ENCODE data around the gene EVX2. TPM values are rescaled to one million over a fixed set of nuclear protein-coding genes. Genes with fewer than 3 reads are reported as not detected.

Gene EVX2
- total RNA-seq, 2 donors from 2014 or later = not detected

DNA sequence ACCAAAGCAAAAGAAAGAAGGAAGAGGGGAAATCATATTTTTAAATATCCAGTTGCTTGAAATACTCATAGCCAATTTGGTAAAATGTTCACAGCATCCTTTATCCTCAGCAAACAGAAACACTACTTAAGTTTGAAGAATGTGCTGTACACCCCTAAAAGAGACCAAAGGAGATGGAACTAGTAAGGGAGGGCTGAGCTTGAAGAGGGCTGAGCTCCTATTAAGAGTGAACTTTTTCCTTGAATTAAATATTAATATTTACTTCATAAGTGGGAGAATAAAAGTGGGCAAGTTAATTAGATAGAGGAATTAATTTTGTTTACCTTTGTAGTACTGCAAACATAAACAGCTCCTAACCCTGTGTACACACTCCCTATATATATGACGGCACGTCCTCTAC, 7.0 kb downstream of the EVX2 start:
- Histone ChIP-seq H3K4me3 (no peak overlapping the region), H3K27ac (no peak overlapping the region), H3K9me3 (peaks cover 0 to 6% of the 10 kb centered on the region in 2 donors), H3K27me3 (peaks cover 74 to 87% of the 10 kb centered on the region in 2 donors), H3K4me1 (peaks cover 0 to 18% of the 10 kb centered on the region in 2 donors), H3K36me3 (no peaks in the 10 kb centered on the region)
- TF ChIP-seq CTCF (IDR thresholded peaks at IDR 0.05) = no peak
- DNase-seq (ENCODE audit: low spot score) = no peak

DNA sequence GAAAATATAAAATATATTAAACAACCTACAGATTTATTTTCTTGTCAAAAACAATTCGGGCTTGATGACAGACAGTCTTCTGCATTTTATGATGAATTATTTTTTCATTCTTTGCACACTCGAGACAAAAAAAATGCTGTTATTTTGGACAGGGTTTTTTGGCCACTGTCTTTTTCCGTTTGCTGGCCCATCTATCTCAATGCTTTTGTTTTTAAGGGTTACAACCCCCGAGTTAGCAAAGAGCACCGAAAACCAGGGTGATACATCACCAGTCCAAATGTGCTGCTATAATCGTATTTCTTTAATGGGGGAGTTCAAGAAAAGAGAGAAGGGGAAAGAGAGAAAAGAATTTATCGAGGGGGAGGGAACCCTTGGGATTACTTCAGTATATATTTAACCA, 7.7 kb downstream of the EVX2 start:
- Histone ChIP-seq H3K4me1 (peaks cover 0 to 18% of the 10 kb centered on the region in 2 donors), H3K27me3 (peaks cover 67 to 82% of the 10 kb centered on the region in 2 donors)
- TF ChIP-seq CTCF (IDR thresholded peaks at IDR 0.05) = no peak

GRCh38 chr2:176075481-176075880, 8.3 kb downstream of the EVX2 start:
- DNase-seq (ENCODE audit: low spot score) = no peak
- no peak overlapping the region for H3K4me3 ChIP-seq
- no peak overlapping the region for H3K27ac ChIP-seq
- no peaks in the 10 kb centered on the region for H3K36me3 ChIP-seq
- peaks cover 0 to 6% of the 10 kb centered on the region in 2 donors for H3K9me3 ChIP-seq
- TF ChIP-seq CTCF (IDR thresholded peaks at IDR 0.05) = no peak
- H3K27me3 ChIP-seq = peaks cover 61 to 77% of the 10 kb centered on the region in 2 donors
- H3K4me1 ChIP-seq = peaks cover 0 to 14% of the 10 kb centered on the region in 2 donors

More for the DNA sequence above, 7.7 kb downstream of the EVX2 start:
- peaks cover 0 to 6% of the 10 kb centered on the region in 2 donors for H3K9me3 ChIP-seq
- DNase-seq (ENCODE audit: low spot score) = no peak
- H3K36me3 ChIP-seq = no peaks in the 10 kb centered on the region
- H3K4me3 ChIP-seq = no peak overlapping the region
- H3K27ac ChIP-seq = no peak overlapping the region

DNA sequence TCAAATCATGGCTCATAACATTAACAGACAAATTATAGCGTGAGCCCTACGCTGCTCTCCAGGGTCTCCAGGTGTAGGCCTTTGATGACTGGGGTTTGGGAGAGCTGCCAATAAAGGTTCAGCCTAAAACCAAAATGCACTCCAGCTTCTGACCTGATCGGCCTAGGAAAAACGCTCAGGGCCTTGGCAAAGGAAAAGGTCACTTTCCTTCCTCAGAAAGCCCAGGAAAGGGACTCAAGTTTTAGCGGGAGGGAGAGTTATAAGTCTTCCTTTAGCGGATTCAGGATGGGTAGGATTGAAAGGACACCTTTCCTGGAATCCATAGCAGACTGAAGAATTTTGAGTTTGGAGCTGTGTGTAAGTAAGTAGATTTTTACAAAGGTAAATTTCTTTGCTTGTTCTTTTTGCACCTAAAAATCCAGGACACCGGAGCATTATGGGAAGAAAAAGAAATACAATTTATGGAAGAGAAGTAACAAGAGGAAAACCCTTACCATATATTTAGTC, 8.8 kb downstream of the EVX2 start:
- H3K4me3 ChIP-seq = no peak overlapping the region
- no peak for DNase-seq (ENCODE audit: low spot score)
- H3K27ac ChIP-seq = no peak overlapping the region
- no peak for TF ChIP-seq CTCF (IDR thresholded peaks at IDR 0.05)
- H3K36me3 ChIP-seq = no peaks in the 10 kb centered on the region
- peaks cover 60 to 75% of the 10 kb centered on the region in 2 donors for H3K27me3 ChIP-seq
- H3K4me1 ChIP-seq = peaks cover 0 to 11% of the 10 kb centered on the region in 2 donors
- peaks cover 0 to 6% of the 10 kb centered on the region in 2 donors for H3K9me3 ChIP-seq

DNA sequence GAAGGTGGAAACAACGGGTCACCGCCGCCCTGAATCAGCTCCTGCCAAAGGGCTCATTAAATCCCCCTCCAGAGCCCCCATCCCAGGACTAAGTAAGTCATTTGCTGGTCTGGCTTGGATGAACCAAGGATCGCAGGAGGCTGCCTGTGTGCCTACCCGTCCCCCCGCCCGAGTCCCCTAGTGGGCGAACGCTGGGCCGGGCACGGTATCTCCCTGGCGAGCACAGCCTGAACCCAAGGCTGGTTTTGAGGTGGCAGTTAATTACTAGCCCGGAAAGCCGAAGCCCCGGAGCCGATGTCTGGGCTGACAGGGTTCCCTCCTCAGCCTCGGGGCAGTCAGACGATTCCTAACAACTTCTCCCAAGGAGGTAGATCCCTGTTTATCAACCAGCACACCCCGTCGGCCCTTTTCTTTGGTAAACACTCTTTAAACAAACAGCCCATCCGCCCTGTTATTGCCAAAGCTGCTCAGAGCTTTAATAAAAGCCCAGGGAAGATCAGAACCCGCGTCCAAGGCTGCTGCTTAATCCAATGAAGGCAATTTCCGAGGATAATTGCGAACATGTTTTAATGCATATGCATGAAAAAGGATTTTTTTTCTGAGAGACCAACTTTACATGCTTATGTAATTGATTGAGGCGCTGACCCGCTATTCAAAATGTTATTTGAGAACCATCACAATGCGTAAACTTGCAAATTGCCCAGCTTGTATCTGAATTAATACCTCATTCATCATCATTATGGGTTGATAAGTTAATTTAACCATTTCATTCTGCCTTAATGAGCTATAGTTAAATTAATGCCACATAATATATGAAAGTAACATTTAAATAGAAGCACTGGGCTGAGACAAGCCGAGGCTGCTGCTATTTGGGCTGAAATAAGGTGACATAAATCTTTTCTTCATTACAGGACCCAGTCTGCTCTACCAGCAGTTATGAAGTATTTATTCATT, 10.5 kb downstream of the EVX2 start:
- peaks cover 47 to 65% of the 10 kb centered on the region in 2 donors for H3K27me3 ChIP-seq
- no peak for TF ChIP-seq CTCF (IDR thresholded peaks at IDR 0.05)

More for the DNA sequence above, 10.5 kb downstream of the EVX2 start:
- DNase-seq (ENCODE audit: low spot score) = no peak
- Histone ChIP-seq H3K27ac (no peak overlapping the region), H3K4me3 (no peak overlapping the region), H3K4me1 (peaks cover 0 to 6% of the 10 kb centered on the region in 2 donors), H3K9me3 (peaks cover 0 to 6% of the 10 kb centered on the region in 2 donors), H3K36me3 (no peaks in the 10 kb centered on the region)

Data from right atrium auricular region (tissue), 2 donors.